Endothelial cell of umbilical vein (primary cell): ENCODE results near the gene CLC. TPM values are rescaled to one million over a fixed set of nuclear protein-coding genes. Genes with fewer than 3 reads are reported as not detected.

Source experiments
- BruUV-seq: library from RNA; stranded (reverse); fragments of 400-500 nt; replicated peaks from 2 replicates; lab custom pipeline; 2021; lab: Mats Ljungman, UMichigan
- CTCF ChIA-PET: fragments of 300-600, 350-600 bp; sonication (Branson Sonifier 250); formaldehyde crosslinking; loops from one replicate; lab custom pipeline; 2021; ENCODE audit warnings: antibody characterized with exemption, inconsistent platforms; lab: Charles Lee
- POLR2A ChIA-PET: fragments of 300-600, 350-600 bp; sonication (Branson Sonifier 250); formaldehyde crosslinking; loops from one replicate; lab custom pipeline; 2021; ENCODE audit warnings: antibody characterized with exemption, inconsistent platforms; lab: Charles Lee
- DNase-seq: peaks from one replicate; pipeline ENCODE4 v3.0.0-alpha.2; 2011; ENCODE audit warnings: low read depth, low spot score
- FAIRE-seq: peaks from 2 replicates; lab custom pipeline; 2011; peaks lifted over from hg19 to GRCh38; lab: Jason Lieb, UNC
- H2AFZ ChIP-seq: 2 replicates; pipeline ENCODE4 v1.6.0; 2012; ENCODE audit warnings: low read depth, low read length, control low read depth, inconsistent platforms
- H3K27ac ChIP-seq: 2 replicates; pipeline ENCODE4 v1.5.1; 2011; ENCODE audit warnings: low read depth, mild to moderate bottlenecking, control low read depth, low read length, moderate library complexity; ENCODE audit not compliant: insufficient read depth
- H3K27me3 ChIP-seq, 2 experiments: 2 replicates each; pipeline versions ENCODE4 v1.6.0 to v1.6.1; 2011; ENCODE audit warnings: low read length in 2 of 2, mixed read lengths in 1 of 2; ENCODE audit not compliant: control insufficient read depth in 2 of 2, insufficient read depth in 2 of 2
- H3K36me3 ChIP-seq, 2 experiments: 2 replicates in 1 of 2; 3 replicates in 1 of 2; pipeline ENCODE4 v1.5.1; 2011; ENCODE audit warnings: low read length in 2 of 2, mild to moderate bottlenecking in 1 of 2, moderate library complexity in 1 of 2; ENCODE audit not compliant: control insufficient read depth in 2 of 2, insufficient read depth in 2 of 2; ENCODE audit errors: extremely low read depth in 1 of 2
- H3K4me1 ChIP-seq: 3 replicates; pipeline ENCODE4 v1.5.1; 2011; ENCODE audit warnings: mild to moderate bottlenecking, low read length; ENCODE audit not compliant: control insufficient read depth, insufficient read depth; ENCODE audit errors: extremely low read depth
- H3K4me2 ChIP-seq: 2 replicates; pipeline ENCODE4 v1.6.1; 2011; ENCODE audit warnings: low read length, control low read depth, mixed read lengths; ENCODE audit not compliant: insufficient read depth
- H3K4me3 ChIP-seq, 3 experiments: fragments of 200-600 bp in 1 of 3; sonication (generic), shearing (Covaris generic) in 1 of 3; replicated peaks in 1 of 3; 2 replicates each; pipeline ENCODE4 v1.5.1; 2011 to 2016; ENCODE audit warnings: control low read depth in 3 of 3, low read length in 3 of 3, mild to moderate bottlenecking in 2 of 3, inconsistent platforms in 1 of 3, low read depth in 1 of 3, moderate library complexity in 1 of 3; ENCODE audit not compliant: insufficient read depth in 1 of 3
- H3K79me2 ChIP-seq: 2 replicates; pipeline ENCODE4 v1.6.0; 2012; ENCODE audit warnings: low read length, inconsistent platforms; ENCODE audit not compliant: control insufficient read depth, insufficient read depth
- H3K9ac ChIP-seq: replicated peaks from 2 replicates; pipeline ENCODE3; 2011; ENCODE audit warnings: low read length, control low read depth; ENCODE audit not compliant: insufficient read depth; ENCODE audit errors: extremely low read depth
- H3K9me1 ChIP-seq: replicated peaks from 3 replicates; pipeline ENCODE4 v1.6.0; 2011; ENCODE audit warnings: mild to moderate bottlenecking, low read length; ENCODE audit not compliant: control insufficient read depth, insufficient read depth; ENCODE audit errors: extremely low read depth
- H3K9me3 ChIP-seq: replicated peaks from 2 replicates; pipeline ENCODE4 v1.5.1; 2012; ENCODE audit warnings: low read length, inconsistent platforms; ENCODE audit not compliant: control insufficient read depth, insufficient read depth
- H4K20me1 ChIP-seq: replicated peaks from 2 replicates; pipeline ENCODE3; 2011; ENCODE audit warnings: mild to moderate bottlenecking, low read length; ENCODE audit not compliant: control insufficient read depth, insufficient read depth; ENCODE audit errors: extremely low read depth
- EZH2 ChIP-seq: IDR thresholded peaks from 2 replicates; pipeline ENCODE4 v1.6.1; 2012; ENCODE audit warnings: borderline replicate concordance, low read depth, mild to moderate bottlenecking, moderate library complexity, low read length, inconsistent platforms; ENCODE audit not compliant: severe bottlenecking
- FOS ChIP-seq: IDR thresholded peaks from 2 replicates; pipeline ENCODE4 v1.6.1; 2011; ENCODE audit warnings: mild to moderate bottlenecking, low read length, moderate library complexity, borderline replicate concordance; ENCODE audit not compliant: insufficient read depth
- GATA2 ChIP-seq: IDR thresholded peaks from 2 replicates; pipeline ENCODE4 v1.7.0; 2011; ENCODE audit warnings: low read depth, mild to moderate bottlenecking, moderate library complexity, mixed read lengths, low read length; ENCODE audit not compliant: insufficient read length, insufficient read depth
- JUN ChIP-seq: IDR thresholded peaks from 2 replicates; pipeline ENCODE4 v1.6.1; 2011; ENCODE audit warnings: borderline replicate concordance, low read depth; ENCODE audit not compliant: insufficient read length, insufficient read depth
- MYC ChIP-seq: IDR thresholded peaks from one replicate; pipeline ENCODE4 v1.6.1; 2011; ENCODE audit warnings: mild to moderate bottlenecking, low read depth, low read length
- POLR2A ChIP-seq: IDR thresholded peaks from 2 replicates; pipeline ENCODE4 v1.6.1; 2012; ENCODE audit warnings: low read depth, mild to moderate bottlenecking, control low read depth, low read length
- POLR2AphosphoS5 ChIP-seq: IDR thresholded peaks from 2 replicates; pipeline ENCODE4 v1.6.1; 2012; ENCODE audit warnings: low read depth, mild to moderate bottlenecking, control low read depth, low read length, moderate library complexity; ENCODE audit not compliant: insufficient read depth
- dilution Hi-C: fragments of 300-500 bp; cut with MboI; formaldehyde crosslinking; loops from one replicate; pipeline ENCODE4 v1.15.0; 2019; ENCODE audit warnings: low sequenced_read_pairs; ENCODE audit not compliant: extremely low pct_ligation_motif_present
- intact Hi-C: fragments of 100-400 bp; cut with micrococcal nuclease; formaldehyde crosslinking; loops from one replicate; pipeline ENCODE4 v1.10.0; 2022
- polyA plus RNA-seq, 4 experiments: library from polyadenylated mRNA; depleted of rRNA in 3 of 4; stranded (reverse) in 3 of 4; unstranded in 1 of 4; fragments of >200 nt; gene quantifications; 2 replicates each; pipeline versions ENCODE4 v1.2.1 to v1.2.3, GENCODE V29; 2011 to 2012; ENCODE audit warnings: missing spikeins in 1 of 4
- total RNA-seq: library from RNA; stranded (reverse); gene quantifications from 2 replicates; pipeline ENCODE4 v1.2.3, GENCODE V29; 2021
- TF ChIP-seq, protein P1 (sequence below): IDR thresholded peaks from 2 replicates; pipeline ENCODE4 v1.6.1; 2011; ENCODE audit not compliant: insufficient read depth, insufficient read length
- TF ChIP-seq, protein P2 (sequence below), 2 donors: IDR thresholded peaks; 1 replicate in 1 of 2; 2 replicates in 1 of 2; pipeline ENCODE4 v1.5.1; 2011; ENCODE audit warnings: low read length in 2 of 2, mild to moderate bottlenecking in 2 of 2, moderate library complexity in 2 of 2, control low read depth in 1 of 2, inconsistent platforms in 1 of 2, low read depth in 1 of 2; ENCODE audit not compliant: insufficient read depth in 1 of 2; ENCODE audit errors: extremely low read depth in 1 of 2

CLC gene
- total and polyA plus RNA-seq, 2 donors (not counting 3 experiments of a cell fraction or from before 2014, with no cell fraction given) = not detected

- no TSS peak for BruUV-seq
- H3K4me1 ChIP-seq = no peaks in the 10 kb centered on the region
- no peaks in the 10 kb centered on the region for H3K79me2 ChIP-seq
- H4K20me1 ChIP-seq = no peaks in the 10 kb centered on the region
- no peak overlapping the region for H3K9ac ChIP-seq
- POLR2A ChIA-PET = no interaction called here
- CTCF ChIA-PET = interaction anchor here (1.6 to 4.6 kb wide), 4 partner anchors 19 to 217 kb away, joined by 5 to 31 read pairs (median 8); no protein-coding TSS in a partner anchor
- intact Hi-C loops = no loop called here
- TF ChIP-seq MYC = no peak
- TF ChIP-seq, protein P1, sequence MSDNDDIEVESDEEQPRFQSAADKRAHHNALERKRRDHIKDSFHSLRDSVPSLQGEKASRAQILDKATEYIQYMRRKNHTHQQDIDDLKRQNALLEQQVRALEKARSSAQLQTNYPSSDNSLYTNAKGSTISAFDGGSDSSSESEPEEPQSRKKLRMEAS = no peak
- no peak for TF ChIP-seq EZH2
- no peak for TF ChIP-seq POLR2AphosphoS5
- no peak for TF ChIP-seq GATA2
- no peak for TF ChIP-seq POLR2A
- no peak for TF ChIP-seq FOS
- TF ChIP-seq JUN = no peak
- TF ChIP-seq, protein P2, sequence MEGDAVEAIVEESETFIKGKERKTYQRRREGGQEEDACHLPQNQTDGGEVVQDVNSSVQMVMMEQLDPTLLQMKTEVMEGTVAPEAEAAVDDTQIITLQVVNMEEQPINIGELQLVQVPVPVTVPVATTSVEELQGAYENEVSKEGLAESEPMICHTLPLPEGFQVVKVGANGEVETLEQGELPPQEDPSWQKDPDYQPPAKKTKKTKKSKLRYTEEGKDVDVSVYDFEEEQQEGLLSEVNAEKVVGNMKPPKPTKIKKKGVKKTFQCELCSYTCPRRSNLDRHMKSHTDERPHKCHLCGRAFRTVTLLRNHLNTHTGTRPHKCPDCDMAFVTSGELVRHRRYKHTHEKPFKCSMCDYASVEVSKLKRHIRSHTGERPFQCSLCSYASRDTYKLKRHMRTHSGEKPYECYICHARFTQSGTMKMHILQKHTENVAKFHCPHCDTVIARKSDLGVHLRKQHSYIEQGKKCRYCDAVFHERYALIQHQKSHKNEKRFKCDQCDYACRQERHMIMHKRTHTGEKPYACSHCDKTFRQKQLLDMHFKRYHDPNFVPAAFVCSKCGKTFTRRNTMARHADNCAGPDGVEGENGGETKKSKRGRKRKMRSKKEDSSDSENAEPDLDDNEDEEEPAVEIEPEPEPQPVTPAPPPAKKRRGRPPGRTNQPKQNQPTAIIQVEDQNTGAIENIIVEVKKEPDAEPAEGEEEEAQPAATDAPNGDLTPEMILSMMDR (IDR thresholded peaks at IDR 0.05; ENCODE audit: extremely low read depth in 1 of 2, insufficient read depth in 1 of 2, low read depth in 1 of 2, low read length in 2 of 2) = no peak
- no peaks in the 10 kb centered on the region for H3K9me3 ChIP-seq
- no peak for FAIRE-seq
- H3K36me3 ChIP-seq = no peaks in the 10 kb centered on the region
- H3K4me3 ChIP-seq = no peak overlapping the region
- H3K27me3 ChIP-seq = no peaks in the 10 kb centered on the region
- H3K9me1 ChIP-seq = no peaks in the 10 kb centered on the region
- DNase-seq = no peak
- H2AFZ ChIP-seq = no peak overlapping the region
- dilution Hi-C loops = no loop called here
- no peak overlapping the region for H3K4me2 ChIP-seq
- no peak overlapping the region for H3K27ac ChIP-seq
These were observed 30.5 kb upstream of the CLC start for GRCh38 chr19:39768334-39768733.
